ENCODE data around the gene TPD52L1. TPM values are rescaled to one million over a fixed set of nuclear protein-coding genes. Genes with fewer than 3 reads are reported as not detected.

TPD52L1 gene
- total and polyA plus RNA-seq, 7 donors = 8.1 to 98.9 (median 61.0) TPM

- no peak for DNase-seq
- H3K4me1 ChIP-seq = no peaks in the 10 kb centered on the region
- H3K4me3 ChIP-seq = no peak overlapping the region
- no peak overlapping the region for H3K27ac ChIP-seq
- WGBS, 2 donors = 60 to 72% methylated on average over 1 of the region's 1 CpG
- no peaks in the 10 kb centered on the region for H3K27me3 ChIP-seq
- TF ChIP-seq CTCF (IDR thresholded peaks at IDR 0.05) = no peak
- no peak for TF ChIP-seq EP300 (IDR thresholded peaks at IDR 0.05)
- TF ChIP-seq POLR2AphosphoS5 (IDR thresholded peaks at IDR 0.05) = no peak
- no peak for TF ChIP-seq POLR2A (IDR thresholded peaks at IDR 0.05)
- H3K9me3 ChIP-seq = no peaks in the 10 kb centered on the region
- no peaks in the 10 kb centered on the region for H3K36me3 ChIP-seq
- intact Hi-C loops (cut with DNase I) = no loop called here
Measured at GRCh38 chr6:125132058-125132457, 21.5 kb upstream of the TPD52L1 start.

GRCh38 chr6:125136378-125136777 is 17.2 kb upstream of the TPD52L1 start:
- H3K4me1 ChIP-seq = no peaks in the 10 kb centered on the region
- no peak overlapping the region for H3K27ac ChIP-seq
- no peaks in the 10 kb centered on the region for H3K36me3 ChIP-seq
- H3K9me3 ChIP-seq = no peaks in the 10 kb centered on the region
- no peaks in the 10 kb centered on the region for H3K27me3 ChIP-seq
- TF ChIP-seq EP300 (IDR thresholded peaks at IDR 0.05) = no peak
- no peak for TF ChIP-seq POLR2AphosphoS5 (IDR thresholded peaks at IDR 0.05)
- no peak for TF ChIP-seq CTCF (IDR thresholded peaks at IDR 0.05)
- no peak for TF ChIP-seq POLR2A (IDR thresholded peaks at IDR 0.05)
- H3K4me3 ChIP-seq = no peak overlapping the region
- WGBS, 2 donors = 85 to 89% methylated on average over 3 of the region's 3 CpGs
- intact Hi-C loops (cut with DNase I) = no loop called here
- DNase-seq = no peak

GRCh38 chr6:125138083-125138482 is 15.5 kb upstream of the TPD52L1 start:
- H3K36me3 ChIP-seq = no peaks in the 10 kb centered on the region
- H3K27me3 ChIP-seq = no peaks in the 10 kb centered on the region
- no peak overlapping the region for H3K4me3 ChIP-seq
- H3K9me3 ChIP-seq = no peaks in the 10 kb centered on the region
- H3K4me1 ChIP-seq = no peaks in the 10 kb centered on the region
- intact Hi-C loops (cut with DNase I) = no loop called here
- no peak overlapping the region for H3K27ac ChIP-seq
- no peak for DNase-seq
- TF ChIP-seq POLR2AphosphoS5 (IDR thresholded peaks at IDR 0.05) (no peak), POLR2A (IDR thresholded peaks at IDR 0.05) (no peak), EP300 (IDR thresholded peaks at IDR 0.05) (no peak), CTCF (IDR thresholded peaks at IDR 0.05) (no peak)
- WGBS, 2 donors = 69 to 91% methylated on average over 2 of the region's 2 CpGs

- intact Hi-C loops (cut with DNase I) = no loop called here
- Histone ChIP-seq H3K4me3 (no peak overlapping the region), H3K27ac (no peak overlapping the region), H3K9me3 (no peaks in the 10 kb centered on the region), H3K36me3 (no peaks in the 10 kb centered on the region), H3K4me1 (no peaks in the 10 kb centered on the region), H3K27me3 (no peaks in the 10 kb centered on the region)
- TF ChIP-seq POLR2AphosphoS5 (IDR thresholded peaks at IDR 0.05) (no peak), POLR2A (IDR thresholded peaks at IDR 0.05) (no peak), EP300 (IDR thresholded peaks at IDR 0.05) (no peak), CTCF (IDR thresholded peaks at IDR 0.05) (no peak)
- DNase-seq = no peak
Measured at GRCh38 chr6:125140808-125141207, 12.8 kb upstream of the TPD52L1 start.

GRCh38 chr6:125142618-125143017 is 11.0 kb upstream of the TPD52L1 start:
- intact Hi-C loops (cut with DNase I) = no loop called here
- Histone ChIP-seq H3K27ac (no peak overlapping the region), H3K4me1 (no peaks in the 10 kb centered on the region), H3K4me3 (no peak overlapping the region), H3K9me3 (no peaks in the 10 kb centered on the region), H3K27me3 (no peaks in the 10 kb centered on the region), H3K36me3 (no peaks in the 10 kb centered on the region)
- TF ChIP-seq EP300 (IDR thresholded peaks at IDR 0.05) (no peak), POLR2A (IDR thresholded peaks at IDR 0.05) (no peak), CTCF (IDR thresholded peaks at IDR 0.05) (no peak), POLR2AphosphoS5 (IDR thresholded peaks at IDR 0.05) (no peak)
- no peak for DNase-seq
- WGBS, 2 donors = 92 to 93% methylated on average over 2 of the region's 2 CpGs
